ENCODE measurements around the gene UMODL1. TPM values are rescaled to one million over a fixed set of nuclear protein-coding genes. Genes with fewer than 3 reads are reported as not detected.

UMODL1 gene
- total and polyA plus RNA-seq, 8 donors: 0.02 to 0.06 TPM; not detected in 6

DNA sequence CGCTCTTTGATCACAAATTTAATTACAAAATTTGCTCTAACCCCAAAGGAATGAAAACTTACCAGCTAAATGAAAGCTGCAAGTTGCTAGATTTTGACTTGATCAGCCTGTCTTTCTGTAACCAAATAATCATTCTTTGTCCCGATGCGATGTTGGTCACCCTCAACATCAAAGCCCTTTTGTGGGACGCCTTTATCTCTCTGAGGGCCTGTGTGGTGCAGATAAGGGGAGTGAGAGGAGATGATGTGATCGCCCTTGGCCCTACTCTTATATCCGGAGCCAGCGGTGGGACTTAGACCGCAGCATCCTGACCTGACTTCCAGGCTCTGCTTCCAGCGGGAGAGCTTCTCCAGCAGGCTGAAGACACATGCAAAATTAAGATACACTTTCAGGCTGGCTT, 19.3 kb upstream of the UMODL1 start:
- FAIRE-seq: no peak
- Histone ChIP-seq H3K4me1 (peaks cover 0 to 12% (median 8%) of the 10 kb centered on the region in 3 donors), H3K27me3 (no peaks in the 10 kb centered on the region), H3K9me3 (no peaks in the 10 kb centered on the region), H3K27ac (no peak overlapping the region), H3K36me3 (no peaks in the 10 kb centered on the region), H3K4me3 (no peak overlapping the region)
- DNase-seq: peak in 1 of 6 donors; percentile 17
- intact Hi-C loops (cut with DNase I): no loop called here
- WGBS, 2 donors: 69 to 70% methylated on average over 9 of the region's 9 CpGs
- TF ChIP-seq, protein P1, sequence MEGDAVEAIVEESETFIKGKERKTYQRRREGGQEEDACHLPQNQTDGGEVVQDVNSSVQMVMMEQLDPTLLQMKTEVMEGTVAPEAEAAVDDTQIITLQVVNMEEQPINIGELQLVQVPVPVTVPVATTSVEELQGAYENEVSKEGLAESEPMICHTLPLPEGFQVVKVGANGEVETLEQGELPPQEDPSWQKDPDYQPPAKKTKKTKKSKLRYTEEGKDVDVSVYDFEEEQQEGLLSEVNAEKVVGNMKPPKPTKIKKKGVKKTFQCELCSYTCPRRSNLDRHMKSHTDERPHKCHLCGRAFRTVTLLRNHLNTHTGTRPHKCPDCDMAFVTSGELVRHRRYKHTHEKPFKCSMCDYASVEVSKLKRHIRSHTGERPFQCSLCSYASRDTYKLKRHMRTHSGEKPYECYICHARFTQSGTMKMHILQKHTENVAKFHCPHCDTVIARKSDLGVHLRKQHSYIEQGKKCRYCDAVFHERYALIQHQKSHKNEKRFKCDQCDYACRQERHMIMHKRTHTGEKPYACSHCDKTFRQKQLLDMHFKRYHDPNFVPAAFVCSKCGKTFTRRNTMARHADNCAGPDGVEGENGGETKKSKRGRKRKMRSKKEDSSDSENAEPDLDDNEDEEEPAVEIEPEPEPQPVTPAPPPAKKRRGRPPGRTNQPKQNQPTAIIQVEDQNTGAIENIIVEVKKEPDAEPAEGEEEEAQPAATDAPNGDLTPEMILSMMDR (IDR thresholded peaks at IDR 0.05): no peak
- no peak for ATAC-seq

DNA sequence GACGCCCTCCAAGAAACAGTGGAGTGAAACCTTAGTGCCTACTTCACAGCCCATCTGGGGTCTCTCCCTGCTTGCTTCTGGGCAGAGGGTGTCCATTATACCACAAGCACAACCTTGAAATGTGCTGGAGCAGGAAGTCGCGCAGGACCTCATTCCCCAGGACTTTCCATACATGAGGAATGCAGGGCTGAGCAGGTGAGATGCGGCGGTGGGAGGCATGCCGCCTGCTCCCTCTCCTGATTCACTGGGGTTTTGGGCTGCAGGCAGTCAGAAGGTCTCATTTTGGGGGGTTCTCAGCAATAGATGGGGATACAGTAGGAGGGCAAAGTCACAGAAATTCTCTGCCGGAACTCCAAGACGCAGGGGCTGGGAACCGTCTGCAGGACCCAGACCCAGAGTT, 15.7 kb upstream of the UMODL1 start:
- Histone ChIP-seq H3K9me3 (no peaks in the 10 kb centered on the region), H3K36me3 (no peaks in the 10 kb centered on the region), H3K27me3 (no peaks in the 10 kb centered on the region), H3K27ac (no peak overlapping the region), H3K4me3 (no peak overlapping the region), H3K4me1 (peaks cover 9 to 20% (median 16%) of the 10 kb centered on the region in 3 donors)
- TF ChIP-seq, protein P1 (IDR thresholded peaks at IDR 0.05): no peak
- 88 to 91% methylated on average over 9 of the region's 9 CpGs for WGBS, 2 donors
- intact Hi-C loops (cut with DNase I): no loop called here
- ATAC-seq (no peak), FAIRE-seq (no peak), DNase-seq (no peak)

DNA sequence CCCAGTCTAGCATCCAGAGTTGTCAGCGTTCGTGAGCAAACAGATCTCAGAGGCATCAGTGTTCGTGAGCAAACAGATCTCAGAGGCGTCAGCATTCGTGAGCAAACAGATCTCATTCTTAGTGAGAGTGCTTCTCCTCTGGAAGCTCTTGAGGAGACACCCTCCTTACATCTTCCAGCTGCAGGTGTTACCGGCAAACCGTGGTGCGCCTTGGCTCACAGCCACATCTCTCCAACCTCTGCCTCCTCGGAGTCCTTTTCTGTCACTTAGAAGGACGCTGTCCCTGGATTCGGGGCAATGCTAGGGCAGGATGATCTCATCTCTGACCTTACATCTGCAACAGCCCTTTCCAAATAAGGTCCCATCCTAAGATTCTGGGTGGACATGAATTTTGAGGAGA, 14.6 kb upstream of the UMODL1 start:
- peak; percentile 14 to 21 (median 18) for ATAC-seq
- peaks cover 9 to 20% (median 16%) of the 10 kb centered on the region in 3 donors for H3K4me1 ChIP-seq
- no peaks in the 10 kb centered on the region for H3K27me3 ChIP-seq
- intact Hi-C loops (cut with DNase I): no loop called here
- peak overlapping the region in 1 of 4 donors; percentile 18 for H3K4me3 ChIP-seq
- DNase-seq: peak in 2 of 6 donors; percentile 26 to 55
- 25 to 34% methylated on average over 11 of the region's 11 CpGs for WGBS, 2 donors
- H3K9me3 ChIP-seq: no peaks in the 10 kb centered on the region
- TF ChIP-seq, protein P1 (IDR thresholded peaks at IDR 0.05): no peak
- H3K27ac ChIP-seq: peak overlapping the region in 2 of 4 donors; percentile 62 to 66
- no peaks in the 10 kb centered on the region for H3K36me3 ChIP-seq
- FAIRE-seq: no peak

DNA sequence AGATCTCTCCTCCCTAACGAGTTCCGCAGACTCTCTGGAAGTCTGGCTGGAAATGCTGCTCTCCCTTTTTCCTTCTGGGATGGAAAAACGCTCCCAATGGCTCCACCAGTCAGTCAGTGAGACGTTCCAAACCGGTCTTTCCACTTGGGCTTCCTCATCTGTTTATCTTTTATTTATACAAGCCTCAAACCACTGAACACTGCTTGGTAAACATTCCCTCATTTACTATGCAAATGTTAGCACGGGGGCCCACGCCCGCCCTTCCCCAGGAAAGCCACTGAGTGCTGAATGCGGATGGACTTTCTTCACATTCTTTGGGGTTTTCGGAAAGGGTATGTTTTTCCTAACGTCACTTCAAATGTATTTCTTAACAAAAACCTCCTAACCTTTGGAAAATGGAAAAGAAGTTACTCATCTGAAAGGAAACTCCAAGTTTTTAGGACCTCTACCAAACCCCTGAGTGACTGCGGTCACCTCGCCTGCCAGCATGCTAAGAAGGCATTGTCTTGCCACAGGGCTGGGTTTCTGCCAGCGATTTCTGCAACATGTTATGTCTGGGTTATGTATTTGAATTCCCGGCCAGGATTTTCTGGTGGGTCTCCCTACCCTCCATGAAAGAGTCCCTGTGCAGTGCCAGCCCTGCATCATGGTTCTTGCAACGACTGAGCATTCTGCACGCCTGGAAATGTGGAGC, 14.0 kb upstream of the UMODL1 start:
- no peaks in the 10 kb centered on the region for H3K36me3 ChIP-seq
- FAIRE-seq (no peak), DNase-seq (peak in 4 of 6 donors; percentile 62 to 75 (median 64)), ATAC-seq (peak; percentile 87 to 94 (median 88))
- H3K4me3 ChIP-seq: peak overlapping the region in 1 of 4 donors; percentile 18
- WGBS, 2 donors: 11 to 16% methylated on average over 17 of the region's 17 CpGs
- no peaks in the 10 kb centered on the region for H3K27me3 ChIP-seq
- TF ChIP-seq, protein P1 (IDR thresholded peaks at IDR 0.05): no peak
- peaks cover 9 to 20% (median 16%) of the 10 kb centered on the region in 3 donors for H3K4me1 ChIP-seq
- H3K9me3 ChIP-seq: no peaks in the 10 kb centered on the region
- H3K27ac ChIP-seq: peak overlapping the region in 3 of 4 donors; percentile 24 to 66 (median 62)
- intact Hi-C loops (cut with DNase I): no loop called here

DNA sequence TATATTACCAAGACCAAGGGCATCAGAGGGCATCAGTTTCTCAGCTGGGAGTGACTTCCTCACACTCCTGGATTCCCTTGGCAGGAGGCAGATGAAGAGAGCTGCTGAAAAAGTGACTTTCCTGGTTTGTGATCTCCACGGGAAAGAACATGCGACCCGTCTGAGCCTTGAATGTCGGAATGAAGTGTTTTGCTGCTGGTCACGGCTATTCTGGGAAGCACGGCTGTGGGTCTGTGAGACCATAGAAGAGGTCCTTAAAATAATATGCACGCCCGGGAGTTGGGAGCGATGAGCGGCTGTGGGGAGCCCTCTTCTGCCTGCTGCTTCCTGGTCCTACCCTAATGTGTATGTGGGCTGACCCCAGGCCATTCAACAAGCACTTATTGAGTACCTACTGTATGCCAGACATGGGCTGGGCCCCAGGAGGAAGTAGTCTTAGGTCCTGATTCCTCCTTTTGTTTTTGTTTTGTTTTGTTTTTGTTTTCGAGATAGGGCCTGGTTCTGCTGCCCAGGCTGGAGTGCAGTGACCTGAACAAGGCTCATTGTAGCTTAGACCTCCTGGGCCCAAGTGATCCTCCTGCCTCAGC, 13.2 kb upstream of the UMODL1 start:
- Histone ChIP-seq H3K9me3 (no peaks in the 10 kb centered on the region), H3K4me1 (peaks cover 9 to 20% (median 16%) of the 10 kb centered on the region in 3 donors), H3K27me3 (no peaks in the 10 kb centered on the region), H3K4me3 (no peak overlapping the region), H3K27ac (peak overlapping the region in 2 of 4 donors; percentile 62 to 66), H3K36me3 (no peaks in the 10 kb centered on the region)
- TF ChIP-seq, protein P1 (IDR thresholded peaks at IDR 0.05): no peak
- 81% methylated on average over 11 of the region's 11 CpGs for WGBS, 2 donors
- intact Hi-C loops (cut with DNase I): no loop called here
- ATAC-seq (peak in 2 of 4 donors; percentile 2), DNase-seq (peak in 1 of 6 donors; percentile 11), FAIRE-seq (no peak)

All from pancreas (tissue), 10 donors.